ENCODE results near the gene OGT.

GRCh38 chrX:71623714-71624113 is 90.8 kb downstream of the OGT start:
- no peak for TF ChIP-seq JUND (IDR thresholded peaks at IDR 0.05)
- no peak for TF ChIP-seq CTCF (IDR thresholded peaks at IDR 0.05 in 2 of 3, conservative IDR thresholded peaks at IDR 0.05 in 1 of 3; ENCODE audit: borderline replicate concordance in 1 of 3, insufficient read depth in 1 of 3, low read depth in 2 of 3, low read length in 2 of 3)
- TF ChIP-seq SP1 (IDR thresholded peaks at IDR 0.05; ENCODE audit: low read depth): no peak
- no peak for TF ChIP-seq CBX3 (IDR thresholded peaks at IDR 0.05; ENCODE audit: low read depth)
- no peak for TF ChIP-seq POLR2AphosphoS5 (IDR thresholded peaks at IDR 0.05; ENCODE audit: low read depth, low read length)
- no peak for TF ChIP-seq POLR2A (IDR thresholded peaks at IDR 0.05; ENCODE audit: borderline replicate concordance, extremely low read depth, insufficient read depth, insufficient read length)
- no peak for TF ChIP-seq MAX (IDR thresholded peaks at IDR 0.05)
- no peak for TF ChIP-seq TCF7L2 (IDR thresholded peaks at IDR 0.05; ENCODE audit: borderline replicate concordance, extremely low read depth, insufficient read depth, insufficient read length)
- no peak for TF ChIP-seq REST (IDR thresholded peaks at IDR 0.05; ENCODE audit: low read depth)
- TF ChIP-seq CEBPB (IDR thresholded peaks at IDR 0.05; ENCODE audit: low read depth): no peak

All from HCT116 (cell line).